Stimulated activated CD8-positive, alpha-beta memory T cell treated with anti-CD3 and anti-CD28 coated beads, Interleukin-7, amount 100 ng/mL, for 1 hour (primary cell): ENCODE measurements around the gene KRT74.

ENCODE experiments used
- DNase-seq, 2 donors: peaks; one replicate each; pipeline ENCODE4 v3.0.0-alpha.2; 2020; ENCODE audit warnings: low read depth in 2 of 2

Gene KRT74

DNA sequence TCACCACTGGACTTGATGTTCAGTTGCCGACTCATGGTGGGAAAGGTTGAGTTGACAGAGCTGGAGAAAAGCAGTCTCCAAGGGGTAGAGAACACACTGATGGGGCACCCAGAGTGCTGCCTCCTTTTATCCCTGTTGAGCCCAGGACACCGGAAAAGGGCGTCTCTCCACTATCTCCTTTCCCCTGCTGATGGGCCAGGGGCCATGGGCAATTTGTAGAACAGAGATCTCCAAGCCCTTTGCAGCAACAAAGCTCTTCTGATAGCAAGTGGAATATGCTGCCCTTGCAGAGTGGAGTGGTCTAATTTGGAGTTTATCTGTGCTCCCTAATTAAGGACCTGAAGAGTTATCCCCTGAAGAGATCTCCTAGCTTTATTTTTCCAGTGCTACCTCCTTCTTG, at the start of gene KRT74:
TSS of gene KRT74 (minus strand) at position 101 of the 400 bp plus-strand sequence. CDS start at position 35, 66 bp downstream.
- no peak for DNase-seq

DNA sequence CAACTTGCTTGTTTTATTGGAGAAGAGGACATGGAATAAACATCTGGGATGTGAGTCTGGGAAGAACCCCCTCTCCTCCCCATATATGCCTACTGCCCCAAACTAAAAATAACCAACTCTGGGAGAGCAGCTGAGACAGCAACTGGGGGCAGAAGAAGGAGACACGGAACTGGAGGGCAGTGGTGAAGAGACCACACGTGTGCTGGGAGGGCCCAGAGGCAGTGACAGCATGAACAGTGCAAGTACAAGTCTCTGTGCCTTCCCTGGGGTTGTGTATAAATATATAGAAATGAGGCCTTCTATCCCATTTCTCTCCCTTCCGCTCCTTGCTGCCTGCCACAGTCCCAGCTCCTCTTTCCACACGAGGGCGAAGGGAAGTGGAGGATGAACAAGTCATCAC, 48.7 kb upstream of the KRT74 start:
- no peak for DNase-seq

DNA sequence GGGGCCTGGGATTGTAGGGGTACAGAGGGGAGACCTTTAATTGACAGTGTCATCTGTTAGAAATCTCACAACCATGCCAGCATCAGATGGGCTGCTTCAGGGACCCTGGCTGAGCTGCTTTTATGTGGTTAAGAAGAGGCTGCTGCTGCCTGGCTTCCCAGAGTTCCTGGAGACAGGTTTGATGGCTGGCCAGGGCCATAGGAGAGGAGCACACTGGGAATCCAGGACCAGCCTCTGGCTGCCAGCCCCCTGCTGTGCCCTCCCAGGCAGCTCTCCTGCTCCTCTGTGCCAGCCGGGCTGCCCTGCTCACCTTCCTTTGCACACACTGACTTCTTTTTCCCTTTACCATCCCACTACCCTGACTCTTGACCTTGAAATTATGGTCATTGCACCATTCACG, 45.2 kb upstream of the KRT74 start:
- no peak for DNase-seq

DNA sequence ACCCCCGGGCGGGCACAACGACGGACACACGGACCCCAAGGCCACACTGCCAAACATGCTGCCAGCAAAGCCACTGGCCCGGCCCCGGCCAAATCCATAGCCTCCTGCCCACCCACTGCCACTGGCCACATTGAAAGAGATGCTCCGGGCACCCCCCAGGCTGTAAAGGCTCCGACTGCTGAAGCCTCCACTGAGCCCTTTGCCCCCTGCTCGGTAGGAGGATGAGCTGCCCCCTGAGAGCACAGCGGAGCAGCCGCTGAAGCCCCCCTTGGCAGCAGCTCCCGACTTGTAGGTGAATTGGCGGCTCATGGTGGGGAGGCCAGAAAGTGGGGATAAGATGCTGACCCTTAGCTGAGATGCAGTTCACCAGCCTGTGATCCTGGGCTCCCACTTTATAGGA, 44.6 kb upstream of the KRT74 start, which contains the start of gene KRT73:
TSS of gene KRT73 (minus strand) at position 344 of the 400 bp plus-strand sequence. CDS start at position 309, 35 bp downstream.
- no peak for DNase-seq

DNA sequence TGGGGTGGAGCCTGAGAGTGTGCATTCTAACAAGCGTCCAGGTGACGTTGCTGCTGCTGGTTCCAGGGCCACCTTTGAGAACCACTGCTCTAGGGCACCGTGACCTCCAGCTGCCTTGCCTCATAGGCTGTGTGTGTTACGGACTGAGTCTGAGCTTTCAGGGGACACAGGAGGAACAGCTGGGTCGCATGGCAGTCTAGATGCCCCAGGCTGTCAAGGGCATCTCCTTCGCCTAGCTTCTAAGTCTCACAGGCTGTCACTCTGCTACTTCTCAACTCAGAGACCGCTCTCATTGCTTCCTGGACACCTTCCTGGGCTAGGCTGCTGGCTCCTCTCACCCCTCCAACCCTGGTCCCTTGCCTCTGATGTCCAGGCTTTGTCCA, 43.8 kb upstream of the KRT74 start:
- DNase-seq: no peak

DNA sequence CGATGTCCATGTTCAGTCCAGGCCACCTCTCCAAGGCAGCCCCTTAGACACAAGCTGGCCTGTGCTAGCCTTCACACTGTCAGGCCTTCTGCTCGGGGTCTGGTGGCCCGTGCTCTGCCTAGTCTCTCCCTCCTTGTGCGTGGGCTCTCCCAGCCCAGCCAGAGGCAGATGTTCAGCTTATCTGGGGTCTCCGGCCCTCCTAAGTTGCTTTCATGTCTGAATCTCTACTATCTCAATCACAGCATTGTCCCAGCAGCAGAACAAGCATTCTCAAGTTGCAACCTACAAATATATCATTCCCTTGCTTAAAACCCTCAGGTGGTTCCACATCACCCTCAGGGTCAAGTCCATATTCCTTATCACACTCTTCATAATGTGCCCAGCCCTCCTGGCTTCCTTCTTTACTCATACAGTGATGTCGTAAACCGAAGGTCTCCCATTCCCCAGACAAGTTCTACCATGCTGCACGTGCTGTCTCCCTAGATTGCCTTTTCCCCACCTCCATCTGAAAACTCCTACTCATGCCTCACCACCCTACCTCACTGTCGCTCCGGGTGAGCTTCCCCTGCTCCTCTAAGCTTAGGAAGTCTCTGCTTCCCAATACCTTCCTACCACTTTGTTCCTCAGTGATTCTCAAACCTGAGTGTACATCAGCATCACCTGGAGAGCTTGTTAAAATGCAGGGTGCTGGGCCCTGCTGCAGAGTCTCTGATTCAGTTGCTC, 43.2 kb upstream of the KRT74 start:
- DNase-seq: no peak

DNA sequence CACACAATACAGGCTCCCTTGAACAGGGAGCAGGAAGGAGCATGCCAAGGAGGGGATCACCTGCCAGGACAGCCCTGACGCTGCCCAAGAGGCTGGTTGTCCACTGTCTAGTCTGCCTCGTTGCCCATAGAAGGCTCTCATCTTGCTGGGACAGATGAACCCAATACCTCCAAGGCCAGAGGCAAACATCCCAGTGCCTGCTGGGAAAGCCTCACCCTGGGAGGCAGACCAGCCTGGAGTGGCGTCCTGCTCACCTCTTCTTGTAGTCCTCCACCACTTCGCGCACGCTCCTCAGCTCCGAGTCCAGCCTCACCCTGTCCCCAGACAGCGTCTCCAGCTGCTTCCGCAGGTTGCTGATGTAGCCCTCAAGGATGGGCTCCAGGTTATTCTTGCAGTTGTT, 42.3 kb upstream of the KRT74 start:
- DNase-seq: no peak

DNA sequence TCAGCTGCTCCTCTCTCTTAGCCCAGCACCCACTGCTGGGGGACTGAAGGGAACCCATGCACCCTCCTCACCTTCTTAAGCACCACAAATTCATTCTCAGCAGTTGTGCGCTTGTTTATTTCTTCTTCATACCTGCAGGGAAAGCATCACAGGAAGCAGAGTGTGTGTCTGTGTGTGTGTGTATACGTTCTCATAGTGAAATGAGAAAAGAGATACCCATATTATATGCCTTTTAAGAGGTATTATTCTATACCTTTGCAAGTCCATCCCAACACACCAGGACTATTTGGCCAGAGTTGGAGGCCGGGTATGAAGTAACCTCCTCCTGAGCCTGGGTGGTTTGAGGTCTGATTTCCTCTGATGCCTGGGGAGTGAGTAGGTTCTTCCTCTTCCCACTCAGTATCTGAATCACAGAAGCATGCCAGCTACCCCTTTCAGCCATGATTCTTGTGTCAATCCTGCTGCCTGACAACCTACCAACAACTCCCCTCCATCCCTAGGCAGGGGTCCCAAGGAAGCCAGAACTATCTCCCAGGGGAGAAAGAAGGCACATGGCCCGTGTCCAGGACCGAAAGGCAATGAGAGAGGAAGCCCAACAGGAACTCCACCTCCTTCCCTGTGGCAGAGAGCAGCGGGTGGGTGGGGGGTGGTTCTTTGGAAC, 41.7 kb upstream of the KRT74 start:
- DNase-seq: no peak

DNA sequence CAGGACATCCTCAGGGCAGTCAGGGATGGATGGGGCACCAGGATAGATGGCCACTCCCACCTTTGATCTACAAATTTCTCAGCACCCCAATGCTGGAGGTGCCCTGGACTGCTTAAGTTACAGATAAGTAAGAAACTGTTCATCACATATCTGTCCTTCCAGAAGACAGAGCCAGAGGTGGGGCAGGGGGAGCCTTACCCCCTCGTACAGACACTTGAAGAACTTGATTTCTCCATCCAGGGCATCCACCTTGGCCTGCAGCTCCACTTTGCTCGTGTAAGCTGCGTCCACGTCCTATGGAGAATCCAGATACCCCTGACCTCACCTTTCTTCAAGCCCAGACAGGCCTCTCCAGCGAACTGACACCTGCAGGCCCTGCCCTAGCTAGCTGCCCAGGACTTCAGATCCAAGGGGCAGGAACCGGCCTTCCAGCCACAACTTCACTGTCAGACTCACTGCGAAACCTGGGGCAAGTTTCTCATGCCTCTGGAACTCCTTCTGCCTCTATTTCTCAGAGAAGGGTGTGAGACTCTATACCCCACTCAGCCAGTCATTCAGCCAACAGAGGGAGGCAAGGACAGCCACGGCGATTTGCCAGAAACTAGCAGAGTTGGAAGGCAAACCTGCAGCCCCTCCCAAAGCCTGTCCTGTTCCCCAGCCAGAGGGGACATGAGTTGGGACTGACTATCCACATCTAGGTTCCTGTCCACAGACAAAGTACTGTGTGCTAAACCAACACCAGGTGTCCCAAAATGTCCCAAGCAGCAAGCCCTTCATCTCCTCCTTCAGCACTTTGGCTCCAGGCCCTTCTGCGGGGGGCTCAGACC, 41.0 kb upstream of the KRT74 start:
- DNase-seq: no peak

DNA sequence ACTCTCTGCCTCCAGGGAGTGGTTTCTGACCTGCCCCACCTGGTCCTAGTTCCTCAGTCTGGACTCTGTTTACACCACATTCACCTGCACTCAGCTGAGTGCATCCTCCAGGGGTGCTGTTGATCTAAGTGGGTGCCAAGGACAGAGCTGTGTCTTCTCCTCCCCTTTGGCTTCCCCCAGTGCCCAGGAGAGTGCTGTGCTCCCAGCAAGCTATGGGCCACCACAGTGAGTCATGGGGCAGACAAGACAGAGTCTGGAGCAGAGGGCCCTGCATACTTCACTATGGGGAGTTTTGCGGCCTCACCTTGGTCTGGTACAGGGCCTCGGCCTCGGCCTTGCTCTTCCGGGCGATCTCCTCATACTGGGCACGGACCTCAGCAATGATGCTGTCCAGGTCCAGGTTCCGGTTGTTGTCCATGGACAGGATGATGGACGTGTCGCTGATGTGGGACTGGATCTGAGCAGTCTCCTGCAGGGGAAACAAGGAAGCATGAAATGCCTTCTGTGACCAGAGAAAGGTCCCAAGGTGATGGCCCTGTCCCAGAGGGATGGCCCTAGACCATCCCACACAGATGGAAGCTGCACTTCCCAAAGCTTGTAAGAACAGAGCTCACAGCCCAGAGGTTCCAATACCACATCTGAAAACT, 39.9 kb upstream of the KRT74 start:
- DNase-seq: no peak

DNA sequence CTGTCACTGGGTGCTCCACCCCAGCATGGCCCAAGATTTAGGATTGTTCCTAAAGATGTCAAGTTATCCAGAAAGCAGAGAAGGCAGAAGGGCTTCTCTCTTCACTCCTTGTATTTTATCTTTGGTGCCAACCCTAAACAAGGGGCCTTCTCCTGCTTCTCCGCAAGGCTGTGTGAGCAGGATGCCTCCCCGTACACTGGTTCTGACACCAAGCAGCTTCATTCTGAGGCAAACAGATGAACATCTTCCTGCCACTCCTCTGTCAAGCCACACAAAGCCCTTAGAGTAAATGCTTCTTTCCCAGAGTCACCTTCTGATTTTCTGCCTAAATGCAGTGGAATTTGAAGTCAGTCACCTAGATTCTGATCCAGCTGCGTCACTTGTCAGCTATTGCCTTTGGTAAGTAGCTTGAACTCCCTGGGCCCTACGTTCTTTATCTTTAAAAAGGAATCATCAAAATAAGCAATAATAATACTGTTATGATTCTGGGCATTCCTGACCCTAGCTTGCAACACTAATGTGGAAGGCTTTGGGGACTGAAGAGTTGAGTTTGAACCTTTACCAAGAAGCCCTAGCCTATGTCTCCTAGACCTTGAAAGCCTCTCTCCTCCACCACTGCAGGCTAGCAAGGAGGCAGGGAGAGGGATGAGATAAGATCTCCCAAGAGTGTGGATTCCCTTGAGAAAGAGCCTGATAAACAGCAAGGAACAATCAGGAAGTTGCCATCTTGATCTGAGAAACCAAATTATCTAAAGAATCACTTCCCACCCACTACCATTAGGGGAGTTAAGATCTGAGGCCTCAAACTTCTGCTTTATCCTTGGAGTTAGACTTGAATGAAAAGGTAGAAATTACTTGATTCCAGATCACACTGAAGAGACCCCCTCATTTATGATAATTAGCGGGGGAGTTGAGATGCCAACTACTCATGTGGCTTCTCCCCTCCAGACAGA, 39.1 kb upstream of the KRT74 start:
- no peak for DNase-seq

DNA sequence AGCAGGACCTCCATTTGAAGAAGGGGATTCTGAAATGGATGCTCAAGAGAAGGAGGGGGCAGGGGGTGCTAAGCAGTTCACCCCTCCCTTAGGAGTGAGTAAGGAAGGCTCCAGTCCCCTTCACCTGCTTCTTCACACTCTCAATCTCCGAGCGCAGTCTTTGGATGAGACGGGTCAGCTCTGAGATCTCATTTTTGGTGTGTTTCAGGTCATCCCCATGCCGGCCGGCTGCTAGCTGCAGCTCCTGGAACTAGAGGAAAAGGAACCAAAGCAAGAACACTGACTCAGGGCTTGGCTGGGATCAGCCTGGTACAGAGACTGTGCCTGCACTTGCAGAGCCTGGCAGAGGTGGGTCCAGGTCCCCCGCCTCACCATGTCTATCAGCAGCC, 37.4 kb upstream of the KRT74 start:
- no peak for DNase-seq

DNA sequence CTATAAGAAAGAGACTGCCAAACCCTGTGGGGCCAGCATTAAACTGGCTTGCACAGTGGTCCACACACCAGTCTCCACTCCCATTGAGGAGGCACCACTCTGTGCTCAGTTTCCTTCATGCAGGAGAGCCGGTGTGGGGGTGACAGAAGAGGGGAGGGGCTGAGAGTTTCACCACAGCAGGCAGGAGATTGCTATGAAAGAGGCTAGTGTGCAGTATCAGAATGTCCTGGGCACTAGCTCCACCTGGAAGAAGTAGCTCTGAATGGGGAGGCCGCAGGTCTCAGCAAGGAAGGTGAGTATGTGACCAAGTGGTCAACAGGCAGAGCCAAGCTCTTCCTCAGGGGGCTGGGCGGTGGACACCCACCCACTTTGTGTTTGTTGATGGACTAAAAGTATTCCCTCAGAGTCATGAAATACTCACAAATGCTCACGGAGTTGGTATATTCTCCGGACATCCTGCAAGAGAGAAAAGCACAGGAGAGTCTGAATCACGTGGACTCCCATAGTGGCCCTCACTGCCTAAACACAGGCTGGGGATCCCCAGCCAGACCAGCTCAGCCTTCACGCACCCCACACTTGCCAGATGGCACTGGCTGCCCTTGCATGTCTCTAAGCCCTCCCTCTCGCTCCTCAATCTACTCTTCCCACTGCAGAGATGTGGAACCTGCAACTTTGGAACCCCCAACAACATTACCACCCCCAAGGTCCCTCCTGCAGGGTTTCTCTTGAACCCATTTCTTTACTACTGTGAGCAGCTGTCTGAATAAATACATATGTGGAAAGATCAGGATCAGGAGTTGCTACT, 35.4 kb upstream of the KRT74 start:
- DNase-seq: no peak

DNA sequence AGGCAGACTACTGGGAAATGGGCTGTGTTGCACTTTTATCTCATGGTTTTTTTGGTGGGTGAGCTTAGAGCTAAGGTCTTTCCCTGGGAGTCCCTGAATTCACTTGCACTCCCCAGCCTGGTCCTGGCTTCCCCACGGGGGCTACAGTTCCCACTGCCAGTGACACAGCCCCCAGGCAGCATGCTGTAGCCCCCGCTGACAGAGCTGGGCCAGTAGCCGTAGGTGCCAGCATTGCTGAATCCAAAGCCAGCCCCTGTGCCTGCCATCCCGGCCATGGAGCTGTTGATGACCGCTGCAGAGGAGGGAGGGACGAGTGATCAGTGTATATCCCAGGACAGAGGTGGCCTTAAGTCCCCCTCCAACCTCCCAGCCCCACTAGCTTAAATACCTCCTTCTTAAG, 34.5 kb upstream of the KRT74 start:
- DNase-seq: no peak

DNA sequence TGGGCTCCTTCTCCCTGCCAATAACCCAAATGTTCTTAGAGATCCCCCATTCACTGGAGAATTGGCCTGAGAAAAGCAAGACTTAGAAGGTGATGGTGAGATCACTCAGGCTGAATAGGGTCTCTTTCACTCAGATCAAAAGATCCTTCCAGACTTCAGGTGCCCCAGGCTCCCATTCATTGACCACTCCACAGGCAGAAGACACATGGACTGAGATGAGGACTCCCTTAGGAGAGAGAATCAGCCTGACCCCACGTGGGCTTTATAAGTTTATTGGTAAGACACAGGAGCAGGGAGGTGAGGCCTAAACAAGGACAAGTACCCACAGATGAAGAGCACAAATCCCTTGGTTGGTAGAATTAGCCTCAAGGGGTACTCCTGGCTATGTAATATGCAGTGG, 33.7 kb upstream of the KRT74 start:
- DNase-seq: no peak

DNA sequence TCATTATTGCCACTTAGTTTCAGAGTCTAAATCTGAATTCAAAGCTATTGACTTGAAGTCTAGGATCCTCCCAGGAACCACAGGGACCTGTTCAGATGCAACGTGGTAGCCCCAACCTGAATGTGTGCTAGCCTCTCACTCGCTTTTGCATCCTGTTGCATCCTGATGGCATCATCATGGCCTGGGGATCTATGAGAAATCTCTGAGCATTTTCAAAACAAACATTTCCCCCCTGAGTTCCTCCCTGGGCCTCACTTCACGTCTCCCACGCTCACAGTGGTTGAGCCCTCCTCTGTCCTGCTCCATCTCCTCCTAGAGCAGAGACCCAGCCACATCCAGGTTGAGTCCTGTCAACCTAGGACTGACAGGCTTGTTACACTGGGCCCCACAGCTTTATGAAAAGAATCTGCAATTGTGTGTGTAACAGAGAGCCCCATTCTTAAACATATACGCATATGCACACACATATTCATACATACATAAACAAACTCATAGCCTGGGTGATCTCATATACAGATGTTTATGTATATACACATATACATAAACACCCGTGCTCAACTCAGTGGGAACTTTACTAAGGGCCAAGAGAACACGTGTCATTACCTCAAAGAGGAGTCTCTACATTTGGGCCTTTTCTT, 33.1 kb upstream of the KRT74 start:
- no peak for DNase-seq

DNA sequence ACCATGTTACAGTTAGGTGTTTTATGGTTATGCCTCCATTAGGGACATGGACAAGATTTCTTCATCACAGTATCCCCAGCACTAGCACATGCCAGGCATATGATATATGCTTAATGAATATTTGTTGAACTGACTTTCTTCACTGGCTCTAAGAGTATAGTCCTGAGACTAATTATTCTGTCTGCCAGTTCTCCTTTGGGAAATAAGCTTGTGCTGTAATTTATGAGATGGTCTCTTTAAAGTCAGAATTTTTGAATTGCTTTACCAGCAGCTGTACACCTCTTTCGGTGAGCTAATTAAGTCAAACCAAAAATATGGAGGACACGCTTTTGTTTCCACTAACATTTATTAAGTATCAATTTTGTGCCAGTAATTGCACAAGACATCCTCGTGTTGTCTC, 32.5 kb upstream of the KRT74 start:
- DNase-seq: no peak

DNA sequence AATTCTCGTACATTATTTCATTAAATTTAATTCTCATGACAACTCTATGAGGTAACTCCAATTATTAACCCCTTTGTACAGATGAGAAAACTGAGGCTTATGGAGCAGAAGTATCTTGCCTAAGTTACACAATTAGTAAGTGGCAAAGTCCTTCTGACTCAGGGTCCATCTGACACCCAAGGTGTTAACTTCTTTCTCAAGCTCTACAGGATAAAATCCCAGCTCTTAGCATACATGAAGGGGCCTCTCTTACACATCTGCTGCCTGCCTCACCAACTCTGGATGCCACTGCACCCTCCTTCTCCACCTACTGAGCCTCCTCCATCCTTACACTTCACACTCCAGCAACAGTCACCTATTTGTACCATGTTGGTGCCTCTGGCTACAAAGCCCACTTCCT, 31.9 kb upstream of the KRT74 start:
- no peak for DNase-seq

DNA sequence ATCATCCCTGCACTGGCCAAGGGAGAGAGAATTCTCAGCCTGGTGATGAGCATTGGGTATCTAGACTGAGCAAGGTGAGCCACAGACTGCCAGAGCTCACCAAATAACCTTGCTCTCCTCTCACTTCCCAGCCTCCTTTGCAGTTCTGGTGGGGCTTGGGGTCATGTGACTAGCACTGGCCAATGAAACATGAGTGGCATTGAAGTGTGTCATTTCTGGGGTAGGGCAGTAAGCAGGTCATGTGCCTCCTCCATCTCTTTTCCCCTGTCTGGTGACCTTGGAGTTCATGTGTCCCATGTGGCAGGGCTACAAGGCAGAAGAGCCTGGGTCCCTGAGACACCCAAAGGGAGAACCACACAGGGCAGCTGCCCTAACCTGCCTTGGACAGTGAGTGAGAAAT, 31.2 kb upstream of the KRT74 start:
- DNase-seq: no peak

DNA sequence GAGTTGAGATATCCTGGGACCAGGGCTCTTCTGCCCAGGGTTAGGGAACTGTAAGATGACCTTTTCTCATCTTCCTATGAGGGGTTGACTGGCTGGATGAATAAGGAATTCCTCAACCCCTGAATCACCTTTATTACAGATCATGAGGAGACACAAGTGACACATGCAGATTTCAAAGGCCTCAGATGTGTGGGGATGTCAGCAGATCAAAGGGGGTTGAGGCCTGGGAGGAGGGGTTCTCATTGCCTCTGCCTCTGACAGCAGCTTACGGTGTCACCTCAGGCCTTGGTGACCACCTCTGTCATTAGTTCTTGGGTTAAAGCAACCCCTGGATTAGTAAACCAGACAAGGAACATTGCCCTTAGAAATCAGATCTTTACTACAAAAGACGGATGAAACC, 29.7 kb upstream of the KRT74 start:
- DNase-seq: no peak
